Activated naive CD4-positive, alpha-beta T cell treated with anti-CD3 and anti-CD28 coated beads for 36 hours (primary cell): ENCODE data around the gene ZDHHC11B. TPM values are rescaled to one million over a fixed set of nuclear protein-coding genes. Genes with fewer than 3 reads are reported as not detected.
"Not testable (repeated sequence)": the region's sequence is repeated elsewhere in the genome, so short reads cannot be mapped to it uniquely, and the experiment has no call there.

Experiments
- CTCF ChIA-PET: fragments of 350-600 bp; sonication (Branson Sonifier 250); formaldehyde crosslinking; loops from one replicate; lab custom pipeline; 2021; ENCODE audit warnings: antibody characterized with exemption; lab: Charles Lee
- DNase-seq: peaks from one replicate; pipeline ENCODE4 v3.0.0-alpha.2; 2020
- H3K27ac Mint-ChIP-seq: one replicate; pipeline ENCODE4 v1.8.0; 2021; ENCODE audit warnings: mild to moderate bottlenecking, mixed read lengths
- H3K27me3 Mint-ChIP-seq: one replicate; pipeline ENCODE4 v1.8.0; 2021; ENCODE audit warnings: low read depth, mixed read lengths
- H3K36me3 Mint-ChIP-seq: one replicate; pipeline ENCODE4 v1.8.0; 2021; ENCODE audit warnings: low read depth, mixed read lengths
- H3K4me1 Mint-ChIP-seq: one replicate; pipeline ENCODE4 v1.8.0; 2021; ENCODE audit warnings: low read depth, mixed read lengths
- H3K4me3 Mint-ChIP-seq: one replicate; pipeline ENCODE4 v1.8.0; 2021; ENCODE audit warnings: mild to moderate bottlenecking, moderate library complexity, mixed read lengths
- H3K9me3 Mint-ChIP-seq: one replicate; pipeline ENCODE4 v1.8.0; 2021; ENCODE audit warnings: mixed read lengths
- intact Hi-C: fragments of 100-400 bp; cut with micrococcal nuclease; formaldehyde crosslinking; loops from one replicate; pipeline ENCODE4 v1.15.1; 2023
- total RNA-seq, 2 experiments: library from RNA; stranded (reverse); gene quantifications; one replicate each; pipeline ENCODE4 v1.2.3, GENCODE V29; 2021

The ZDHHC11B gene
- total RNA-seq, 2 experiments from 2014 or later = not detected

DNA sequence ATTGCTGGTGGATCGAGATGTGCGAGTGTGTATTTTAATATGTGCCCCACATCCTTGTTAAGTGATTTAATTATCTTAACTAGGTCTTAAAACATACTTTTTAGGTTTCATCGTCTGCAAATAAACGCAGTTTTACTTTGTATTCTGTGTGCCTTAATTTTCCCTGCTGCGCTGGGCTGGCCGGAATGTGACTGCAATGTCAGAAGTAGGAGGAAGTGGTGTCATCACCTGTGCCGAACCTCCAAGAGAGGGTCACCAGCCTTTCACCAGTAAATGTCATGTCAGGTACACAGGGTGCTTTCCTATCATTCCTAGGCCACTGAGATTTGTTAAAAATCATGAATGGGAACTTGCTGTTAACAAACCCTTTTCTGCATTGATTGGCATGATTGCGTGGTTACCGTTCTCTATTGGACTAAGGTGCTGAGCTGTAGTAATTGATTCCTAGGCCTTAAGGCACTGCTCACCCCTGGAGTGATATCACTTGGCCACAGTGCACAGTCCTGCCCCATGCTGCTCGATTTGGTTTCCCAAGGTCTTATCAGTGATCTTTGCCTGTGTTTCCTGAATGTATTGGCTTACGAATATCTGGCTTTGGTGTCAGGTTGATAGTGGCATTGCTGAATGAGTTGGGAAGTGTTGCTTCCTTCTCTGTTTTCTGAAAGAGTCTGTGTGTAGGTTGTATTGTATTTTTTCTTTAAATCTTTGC lies 40.7 kb downstream of the ZDHHC11B start:
- DNase-seq, H3K27ac Mint-ChIP-seq, H3K27me3 Mint-ChIP-seq, CTCF ChIA-PET, intact Hi-C loops, H3K4me3 Mint-ChIP-seq, H3K4me1 Mint-ChIP-seq, H3K36me3 Mint-ChIP-seq, H3K9me3 Mint-ChIP-seq: not testable (repeated sequence)

DNA sequence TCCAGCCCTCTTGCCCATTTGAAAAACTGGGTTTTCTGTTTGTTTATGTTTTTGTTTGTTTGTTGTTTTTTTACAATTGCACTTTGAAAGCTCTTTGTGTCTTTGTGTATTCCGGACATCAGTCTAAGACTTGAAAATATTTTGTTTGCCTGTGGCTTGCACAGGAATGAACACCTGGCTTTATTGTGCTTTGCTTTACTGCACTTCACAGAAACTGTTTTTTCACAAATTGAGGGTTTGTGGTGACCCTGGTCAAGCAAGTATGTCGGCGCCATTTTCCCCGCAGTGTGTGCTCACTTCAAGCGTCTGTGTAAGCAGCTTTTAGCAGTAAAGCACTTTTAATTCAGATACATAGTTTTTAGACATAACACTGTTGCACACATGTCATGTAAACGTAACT lies 42.3 kb downstream of the ZDHHC11B start:
- H3K9me3 Mint-ChIP-seq, H3K4me1 Mint-ChIP-seq, H3K27me3 Mint-ChIP-seq, intact Hi-C loops, H3K36me3 Mint-ChIP-seq, DNase-seq, CTCF ChIA-PET, H3K4me3 Mint-ChIP-seq, H3K27ac Mint-ChIP-seq: not testable (repeated sequence)

DNA sequence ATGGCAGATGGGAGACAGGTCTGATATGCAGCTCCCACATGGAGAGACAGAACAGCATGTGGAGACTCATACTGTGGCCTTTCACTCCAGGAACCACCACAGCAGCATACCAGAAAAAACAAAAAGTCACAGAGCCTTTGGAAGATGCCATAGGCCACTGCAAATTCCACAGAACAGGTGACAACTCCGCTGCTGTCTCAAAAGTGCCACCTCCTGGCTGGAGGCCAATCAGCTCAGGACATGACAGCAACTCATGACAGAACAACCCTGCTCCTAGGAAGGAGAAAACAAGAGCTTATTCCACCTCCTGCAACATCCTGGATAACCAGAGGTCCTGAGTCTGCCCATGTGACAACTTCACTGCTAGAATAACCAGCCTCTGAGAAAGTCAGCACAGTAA lies 50.4 kb downstream of the ZDHHC11B start:
- H3K9me3 Mint-ChIP-seq, intact Hi-C loops, H3K36me3 Mint-ChIP-seq, H3K27ac Mint-ChIP-seq, CTCF ChIA-PET, H3K4me3 Mint-ChIP-seq, DNase-seq, H3K4me1 Mint-ChIP-seq: not testable (repeated sequence)
- H3K27me3 Mint-ChIP-seq = peaks cover 16% of the 10 kb centered on the region

DNA sequence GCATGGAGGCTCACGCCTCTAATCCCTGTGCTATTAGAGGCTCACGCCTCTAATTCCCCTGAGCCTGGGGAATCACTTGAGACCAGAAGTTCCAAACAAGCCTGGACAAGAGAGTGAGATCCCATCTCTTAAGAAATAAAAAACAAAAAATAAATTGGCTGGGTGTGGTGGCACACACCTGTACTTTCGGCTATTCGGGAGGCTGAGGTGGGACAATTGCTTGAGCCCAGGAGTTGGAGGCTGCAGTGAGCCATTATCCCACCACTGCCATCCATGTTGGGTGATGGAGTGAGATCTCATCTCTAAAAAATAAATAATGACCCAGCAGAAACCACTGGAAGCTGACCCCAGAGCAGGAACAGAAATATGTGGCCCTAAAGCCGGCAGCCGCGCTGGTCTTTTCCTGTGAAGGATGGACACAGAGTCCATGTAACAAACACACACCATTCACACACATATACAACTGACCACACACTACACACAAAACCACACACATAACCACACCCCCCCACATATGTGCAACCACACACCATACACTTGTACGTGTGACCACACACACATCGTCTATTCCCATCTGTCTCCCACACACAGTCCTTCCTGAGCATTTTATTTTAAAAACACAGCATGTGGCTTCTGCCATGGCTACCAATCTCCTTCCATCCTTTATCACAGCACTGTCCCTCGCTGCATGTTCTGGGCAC lies 51.6 kb downstream of the ZDHHC11B start:
- H3K9me3 Mint-ChIP-seq, H3K27ac Mint-ChIP-seq, intact Hi-C loops, H3K4me3 Mint-ChIP-seq, H3K36me3 Mint-ChIP-seq, H3K4me1 Mint-ChIP-seq, DNase-seq: not testable (repeated sequence)
- H3K27me3 Mint-ChIP-seq = peaks cover 13% of the 10 kb centered on the region
- CTCF ChIA-PET = interaction anchor here (0.7 kb wide), 1 partner anchor 286 kb away, joined by 3 read pairs; no protein-coding TSS in a partner anchor

DNA sequence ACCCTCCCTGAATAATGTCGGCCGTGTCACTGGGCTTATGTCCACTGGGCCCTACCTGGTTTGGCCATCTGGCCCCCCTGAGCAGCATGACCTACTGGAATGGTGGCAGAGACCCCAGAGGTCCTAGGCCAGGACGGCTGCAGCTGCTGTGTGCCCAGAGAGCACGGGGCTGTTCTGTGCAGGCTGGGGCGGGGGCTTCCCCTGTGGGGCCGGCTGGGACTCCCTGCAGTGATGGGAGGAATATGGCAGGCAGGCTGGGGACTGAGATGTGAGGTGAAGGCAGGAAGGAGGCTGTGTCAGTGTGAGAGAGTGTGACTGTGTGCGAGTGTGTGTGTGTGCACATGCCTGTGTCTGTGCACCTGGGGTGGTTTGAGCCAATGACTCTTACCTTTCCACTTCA lies 55.3 kb downstream of the ZDHHC11B start:
- CTCF ChIA-PET, H3K36me3 Mint-ChIP-seq, H3K4me1 Mint-ChIP-seq, intact Hi-C loops, H3K9me3 Mint-ChIP-seq, H3K27ac Mint-ChIP-seq, H3K4me3 Mint-ChIP-seq, DNase-seq: not testable (repeated sequence)
- H3K27me3 Mint-ChIP-seq = peaks cover 17% of the 10 kb centered on the region

DNA sequence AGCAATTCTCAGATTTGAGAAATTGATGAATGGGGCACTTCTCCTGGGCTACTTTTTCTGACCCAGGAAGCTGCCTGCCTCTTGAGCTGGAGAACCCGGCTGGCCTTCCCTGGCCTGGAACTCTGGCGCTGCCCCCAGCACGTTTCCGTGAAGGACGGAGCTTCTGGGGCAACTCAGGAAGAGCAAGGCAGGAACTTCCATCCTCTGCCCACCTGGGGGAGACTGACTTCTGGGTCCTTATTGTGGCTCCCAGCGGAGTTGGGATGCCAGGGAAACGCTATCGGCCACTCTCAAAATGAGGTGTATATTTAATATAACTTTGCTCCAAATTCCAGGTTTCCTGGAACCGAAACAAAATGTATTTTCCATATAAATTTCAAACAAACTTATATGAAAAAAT lies 57.4 kb downstream of the ZDHHC11B start:
- H3K27ac Mint-ChIP-seq, H3K36me3 Mint-ChIP-seq, CTCF ChIA-PET, H3K9me3 Mint-ChIP-seq, DNase-seq, H3K4me3 Mint-ChIP-seq, H3K4me1 Mint-ChIP-seq, intact Hi-C loops: not testable (repeated sequence)
- peaks cover 10% of the 10 kb centered on the region for H3K27me3 Mint-ChIP-seq

DNA sequence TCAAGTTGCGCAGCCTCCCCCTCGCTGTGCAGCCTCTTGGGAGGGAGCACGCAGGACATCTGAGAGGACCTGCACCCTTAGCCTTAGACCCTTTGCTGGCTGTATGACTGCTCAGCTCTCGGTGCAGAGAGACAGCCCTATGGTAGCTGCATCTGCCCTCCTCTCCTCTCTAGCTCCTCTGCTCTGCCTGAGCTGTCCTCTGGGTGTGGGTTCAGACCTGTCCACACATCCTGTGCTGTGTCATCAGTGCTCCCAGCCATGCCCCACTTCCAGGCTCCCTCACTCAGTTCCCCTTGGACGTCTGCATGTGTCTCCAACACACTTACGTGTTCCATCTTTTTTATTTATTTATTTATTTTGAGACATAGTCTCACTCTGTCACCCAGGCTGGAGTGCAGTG lies 60.7 kb downstream of the ZDHHC11B start:
- H3K27me3 Mint-ChIP-seq, H3K9me3 Mint-ChIP-seq, CTCF ChIA-PET, intact Hi-C loops, DNase-seq, H3K4me1 Mint-ChIP-seq, H3K36me3 Mint-ChIP-seq, H3K4me3 Mint-ChIP-seq, H3K27ac Mint-ChIP-seq: not testable (repeated sequence)

DNA sequence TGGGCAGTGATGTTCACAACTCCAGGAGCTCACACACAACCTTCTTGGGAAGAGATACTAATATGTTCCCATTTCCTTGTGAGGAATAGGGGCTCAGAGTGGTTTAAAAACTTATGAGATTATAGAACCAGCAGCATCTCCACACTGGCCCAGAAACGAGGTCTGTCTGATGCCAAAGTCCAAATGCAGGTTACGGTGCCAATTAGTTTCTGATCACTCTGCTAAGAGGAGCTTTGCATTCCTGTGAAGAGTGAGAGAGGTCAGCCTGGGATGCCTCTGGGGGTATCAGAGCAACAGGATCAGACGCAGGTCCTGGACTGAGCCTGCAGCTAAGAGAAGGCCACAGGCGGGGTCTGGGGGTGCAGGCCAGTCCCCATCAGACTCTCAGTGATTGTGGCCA lies 61.2 kb downstream of the ZDHHC11B start:
- H3K27me3 Mint-ChIP-seq, H3K27ac Mint-ChIP-seq, H3K4me3 Mint-ChIP-seq, DNase-seq, H3K36me3 Mint-ChIP-seq, intact Hi-C loops, H3K4me1 Mint-ChIP-seq, CTCF ChIA-PET: not testable (repeated sequence)
- peaks cover 13% of the 10 kb centered on the region for H3K9me3 Mint-ChIP-seq

DNA sequence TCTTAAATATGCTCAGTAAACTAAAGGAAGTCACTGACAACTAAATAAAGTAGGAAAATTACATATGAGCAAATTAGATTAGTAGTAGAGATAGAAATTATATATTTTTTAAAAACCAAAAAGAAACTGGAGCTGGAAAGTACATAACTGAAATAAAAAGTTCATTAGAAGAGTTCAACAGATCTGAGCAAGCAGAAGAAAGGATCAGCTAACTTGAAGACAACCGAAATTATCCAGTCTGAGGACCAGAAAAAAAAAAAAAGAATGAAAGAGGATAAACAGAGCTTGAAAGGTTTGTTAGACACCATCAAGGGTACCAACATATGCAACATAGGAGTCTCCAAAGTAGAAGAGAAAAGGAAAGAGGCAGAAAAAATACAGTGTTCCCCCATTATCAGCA lies 65.2 kb downstream of the ZDHHC11B start:
- Mint-ChIP-seq H3K27me3 (peaks cover 15% of the 10 kb centered on the region), H3K9me3 (peaks cover 17% of the 10 kb centered on the region)
- H3K27ac Mint-ChIP-seq, DNase-seq, H3K36me3 Mint-ChIP-seq, intact Hi-C loops, H3K4me3 Mint-ChIP-seq, H3K4me1 Mint-ChIP-seq: not testable (repeated sequence)
- CTCF ChIA-PET = interaction anchor here (0.7 kb wide), 2 partner anchors 324 to 702 kb away, joined by 3 to 4 read pairs; no protein-coding TSS in a partner anchor

DNA sequence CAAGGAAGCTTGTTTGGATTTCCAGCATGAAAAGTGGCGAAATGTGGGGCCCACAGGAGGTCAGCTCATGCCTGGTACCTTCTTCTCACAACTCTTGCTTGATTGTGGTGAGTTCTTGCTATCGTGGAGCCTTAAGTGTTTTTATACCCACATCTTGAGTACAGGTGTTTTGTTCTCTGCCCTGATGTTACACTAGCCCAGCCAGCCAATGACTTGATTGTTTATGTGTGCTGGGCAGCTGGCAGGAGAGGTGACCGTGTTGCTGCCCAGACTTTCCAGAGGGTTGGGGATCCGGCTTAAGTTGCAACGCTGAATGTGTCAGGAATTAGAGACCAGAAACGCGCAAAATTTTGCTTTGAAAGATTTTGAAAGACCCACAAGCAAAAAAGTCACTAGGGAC lies 67.4 kb downstream of the ZDHHC11B start:
- Mint-ChIP-seq H3K9me3 (peaks cover 17% of the 10 kb centered on the region), H3K27ac (no peak overlapping the region), H3K27me3 (peaks cover 15% of the 10 kb centered on the region), H3K4me3 (no peak overlapping the region), H3K4me1 (no peaks in the 10 kb centered on the region), H3K36me3 (peaks cover 3% of the 10 kb centered on the region)
- CTCF ChIA-PET = no interaction called here
- no peak for DNase-seq
- intact Hi-C loops = no loop called here

DNA sequence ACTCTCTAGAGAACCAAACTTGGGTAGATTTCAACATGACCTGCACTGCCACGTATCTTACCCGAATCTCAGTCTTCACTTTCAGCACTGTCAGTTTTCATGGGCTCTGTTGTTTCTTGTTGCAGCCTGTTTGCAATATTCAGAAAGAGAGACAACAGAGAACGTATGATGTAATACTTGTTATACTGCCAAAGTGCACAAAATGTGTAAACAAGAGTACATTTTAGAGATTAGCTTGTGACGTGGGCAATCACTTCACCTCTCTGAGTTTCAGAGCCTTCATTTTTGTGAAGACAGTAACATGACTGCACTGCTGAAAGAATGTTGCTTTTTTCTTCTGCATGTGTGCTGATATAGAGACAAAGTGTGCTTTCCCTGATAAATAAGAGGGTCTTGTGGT lies 67.8 kb downstream of the ZDHHC11B start:
- H3K27ac Mint-ChIP-seq, H3K36me3 Mint-ChIP-seq, H3K4me3 Mint-ChIP-seq, intact Hi-C loops, CTCF ChIA-PET, DNase-seq, H3K4me1 Mint-ChIP-seq: not testable (repeated sequence)
- peaks cover 17% of the 10 kb centered on the region for H3K9me3 Mint-ChIP-seq
- peaks cover 15% of the 10 kb centered on the region for H3K27me3 Mint-ChIP-seq

DNA sequence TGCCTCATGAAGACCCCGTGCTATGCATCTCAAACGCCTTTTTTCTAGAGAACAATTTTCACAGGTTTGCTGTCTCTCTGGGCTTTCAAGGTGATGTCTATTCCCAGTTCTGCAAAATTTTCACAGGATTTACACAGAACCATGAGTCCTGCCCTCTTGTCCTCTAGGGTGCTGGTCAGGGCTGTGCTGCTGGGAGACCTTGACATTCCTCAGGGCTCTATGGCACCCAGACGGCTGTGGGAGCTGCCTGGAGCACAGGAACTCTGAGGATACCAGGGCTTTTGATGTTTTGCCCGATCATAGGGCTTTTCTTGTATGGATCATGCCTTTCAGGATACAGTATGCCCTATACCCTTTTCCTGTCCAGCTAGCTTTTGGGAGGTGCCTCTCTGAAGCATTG lies 68.9 kb downstream of the ZDHHC11B start:
- DNase-seq, H3K4me1 Mint-ChIP-seq, CTCF ChIA-PET, H3K27ac Mint-ChIP-seq, intact Hi-C loops, H3K4me3 Mint-ChIP-seq, H3K36me3 Mint-ChIP-seq: not testable (repeated sequence)
- H3K27me3 Mint-ChIP-seq = peaks cover 19% of the 10 kb centered on the region
- H3K9me3 Mint-ChIP-seq = peaks cover 17% of the 10 kb centered on the region
